ENCODE results near the gene TMEM225B.

GRCh38 chr7:99562832-99563231 lies 35.2 kb upstream of the TMEM225B start:
- TF ChIP-seq CTCF (IDR thresholded peaks at IDR 0.05; ENCODE audit: low read depth, low read length, missing input control): no peak
- no peak for TF ChIP-seq RXRA (IDR thresholded peaks at IDR 0.05)
- no peak for TF ChIP-seq SP1 (IDR thresholded peaks at IDR 0.05)
- no peak for TF ChIP-seq ATF3 (IDR thresholded peaks at IDR 0.05)
